GM18526 (cell line): ENCODE results near the gene SLC45A1.

Experiments used
- POLR2A ChIP-seq: IDR thresholded peaks from 3 replicates; pipeline ENCODE4 v1.6.1; 2011; ENCODE audit not compliant: insufficient read length; ENCODE audit errors: extremely low read depth

The SLC45A1 gene

GRCh38 chr1:8317647-8318381 is at the start of gene SLC45A1:
SLC45A1 (plus strand) TSS chr1:8318114; CDS start chr1:8324330, 6,216 bp downstream.
- no peak for TF ChIP-seq POLR2A

GRCh38 chr1:8273036-8273435 is 44.9 kb upstream of the SLC45A1 start:
- no peak for TF ChIP-seq POLR2A

DNA sequence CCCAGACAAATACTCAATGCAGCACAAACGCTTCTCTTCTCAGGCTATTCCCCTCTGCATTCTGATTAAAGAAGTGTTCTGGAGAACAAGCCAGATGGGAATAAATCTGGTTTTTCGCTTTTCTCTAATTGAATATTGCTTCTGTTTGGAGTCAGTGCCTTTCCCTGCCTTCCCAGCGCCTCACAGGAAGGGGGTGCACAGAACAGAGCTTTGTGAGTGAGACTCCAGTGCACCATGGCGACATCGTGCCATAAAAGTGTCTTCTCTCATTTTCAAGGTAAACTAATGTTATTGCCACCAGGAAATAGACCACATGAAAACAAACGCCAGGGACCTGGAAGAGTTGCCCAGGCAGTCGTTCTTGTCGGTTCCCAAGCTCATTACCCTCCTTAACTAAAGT is 43.6 kb upstream of the SLC45A1 start:
- no peak for TF ChIP-seq POLR2A

DNA sequence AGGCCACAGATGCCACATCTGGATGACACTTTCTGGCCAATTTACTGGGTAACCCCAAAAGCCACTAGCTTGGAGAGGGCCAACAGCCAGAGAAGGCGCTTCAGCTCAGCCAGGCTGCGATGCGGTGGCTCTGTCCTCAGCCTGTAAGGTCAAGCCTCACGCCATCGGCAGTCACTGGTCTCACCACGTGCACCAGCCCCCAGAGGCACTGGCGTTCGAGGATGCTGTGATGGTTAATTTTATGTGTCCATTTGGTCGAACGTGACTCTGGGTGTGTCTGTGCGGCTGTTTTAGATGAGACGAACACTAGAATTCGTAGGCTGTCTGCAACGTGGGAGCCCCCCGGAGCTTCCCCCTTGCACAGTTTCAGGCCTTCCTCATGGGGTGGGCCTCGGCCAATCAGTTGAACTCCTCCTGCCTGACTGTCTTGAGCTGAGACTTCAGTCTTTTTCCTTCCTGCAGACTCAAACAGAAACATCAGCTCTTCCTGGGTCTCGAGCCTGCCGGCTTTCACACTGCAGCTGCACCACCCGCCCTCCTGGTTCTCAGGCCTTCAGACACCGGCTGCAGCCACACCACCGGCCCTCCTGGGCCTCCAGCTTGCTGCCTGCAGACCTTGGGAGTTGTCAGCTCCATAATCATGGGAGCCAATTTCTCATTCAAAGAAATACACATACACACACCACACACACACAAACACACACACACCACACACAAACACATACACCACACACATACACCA is 41.6 kb upstream of the SLC45A1 start:
- TF ChIP-seq POLR2A = no peak

GRCh38 chr1:8276932-8277331 is 41.0 kb upstream of the SLC45A1 start:
- TF ChIP-seq POLR2A = no peak

DNA sequence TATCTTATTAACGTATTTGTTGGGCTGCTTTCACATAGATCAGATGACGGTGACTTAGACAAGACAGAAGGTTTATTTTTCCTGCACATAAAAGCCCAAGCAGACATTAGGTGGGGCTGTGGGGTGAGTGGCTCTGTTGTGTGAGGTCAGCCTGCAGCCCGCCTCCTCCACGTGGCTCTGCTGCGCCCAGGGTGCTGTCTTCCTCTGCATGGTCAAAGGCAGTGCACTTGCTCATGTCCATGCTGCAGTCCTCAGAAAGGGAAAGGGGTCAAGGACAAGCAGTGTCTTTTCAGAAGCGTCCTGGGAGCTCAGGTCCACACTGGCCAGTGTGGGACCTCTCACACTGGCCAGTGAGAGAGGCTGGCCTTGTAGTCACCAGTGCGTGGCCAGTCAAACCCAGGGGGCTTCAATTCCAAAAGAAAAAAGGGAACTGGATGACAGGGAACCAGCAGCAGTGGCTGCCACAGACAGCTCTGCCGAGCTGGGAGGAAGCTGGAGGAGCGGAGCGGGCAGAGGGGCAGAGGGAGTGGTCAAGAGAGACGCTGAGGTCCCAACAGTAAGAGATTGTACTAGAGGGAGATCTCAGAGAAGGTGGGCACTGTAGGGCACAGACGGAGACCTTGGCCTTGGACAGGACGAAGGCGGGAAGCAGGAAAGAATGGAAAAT is 35.9 kb upstream of the SLC45A1 start:
- TF ChIP-seq POLR2A = no peak

- no peak for TF ChIP-seq POLR2A
These were observed 34.6 kb upstream of the SLC45A1 start for GRCh38 chr1:8283058-8283884.

DNA sequence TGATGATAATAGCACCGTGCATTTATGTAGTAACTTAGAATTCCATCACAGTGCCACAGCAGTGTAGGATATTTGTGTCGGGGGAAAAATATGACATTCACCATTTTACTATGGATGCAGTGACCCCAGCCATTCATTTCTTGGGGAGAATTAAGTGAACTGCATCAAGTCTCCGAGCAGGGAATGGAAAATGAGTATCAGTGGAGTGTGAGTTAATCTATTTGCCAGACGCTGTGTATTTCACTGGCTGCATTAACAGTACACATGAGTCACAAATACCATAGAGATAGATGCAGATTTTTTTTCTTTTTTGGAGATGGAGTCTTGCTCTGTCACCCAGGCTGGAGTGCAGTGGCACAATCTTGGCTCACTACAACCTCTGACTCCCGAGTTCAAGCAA is 33.8 kb upstream of the SLC45A1 start:
- TF ChIP-seq POLR2A = no peak

- no peak for TF ChIP-seq POLR2A
These were observed 32.8 kb upstream of the SLC45A1 start for GRCh38 chr1:8285103-8285502.

DNA sequence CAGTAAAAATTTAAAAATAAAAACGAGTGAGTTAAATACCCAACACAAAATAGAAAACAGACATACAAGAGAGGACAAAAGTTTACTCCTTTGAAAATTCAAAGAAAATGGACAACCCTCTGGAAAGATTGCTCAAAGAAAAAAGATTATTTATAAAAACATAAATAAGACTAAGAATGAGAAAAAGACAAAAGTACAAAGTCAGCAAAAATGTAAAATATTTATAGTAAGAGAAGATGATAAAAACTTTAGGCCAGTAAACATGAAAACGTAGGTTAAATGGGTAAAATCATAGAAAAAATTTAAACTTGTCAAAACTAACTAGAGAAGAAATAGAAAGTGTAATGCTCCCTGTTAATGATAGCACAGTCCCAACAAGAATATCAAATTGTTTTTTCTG is 31.9 kb upstream of the SLC45A1 start:
- no peak for TF ChIP-seq POLR2A

DNA sequence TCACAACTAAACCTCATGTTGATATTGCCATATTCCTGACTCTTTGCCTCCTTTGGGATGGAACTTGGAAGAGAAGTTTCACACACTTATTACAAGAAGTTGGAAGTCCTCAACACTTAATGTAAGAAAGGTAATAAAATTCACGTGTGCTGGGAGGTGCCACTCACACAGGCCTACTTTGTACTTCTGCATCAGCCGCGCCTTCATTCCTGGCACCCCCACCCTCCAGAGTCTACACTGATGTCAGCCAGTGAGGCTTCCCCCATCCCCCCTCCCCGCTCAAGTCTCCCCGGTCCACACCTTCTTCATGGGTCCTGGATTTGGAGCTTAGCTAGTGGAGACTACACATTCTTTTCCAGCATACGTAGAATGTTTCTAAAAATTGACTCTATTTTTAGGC is 24.8 kb upstream of the SLC45A1 start:
- no peak for TF ChIP-seq POLR2A

DNA sequence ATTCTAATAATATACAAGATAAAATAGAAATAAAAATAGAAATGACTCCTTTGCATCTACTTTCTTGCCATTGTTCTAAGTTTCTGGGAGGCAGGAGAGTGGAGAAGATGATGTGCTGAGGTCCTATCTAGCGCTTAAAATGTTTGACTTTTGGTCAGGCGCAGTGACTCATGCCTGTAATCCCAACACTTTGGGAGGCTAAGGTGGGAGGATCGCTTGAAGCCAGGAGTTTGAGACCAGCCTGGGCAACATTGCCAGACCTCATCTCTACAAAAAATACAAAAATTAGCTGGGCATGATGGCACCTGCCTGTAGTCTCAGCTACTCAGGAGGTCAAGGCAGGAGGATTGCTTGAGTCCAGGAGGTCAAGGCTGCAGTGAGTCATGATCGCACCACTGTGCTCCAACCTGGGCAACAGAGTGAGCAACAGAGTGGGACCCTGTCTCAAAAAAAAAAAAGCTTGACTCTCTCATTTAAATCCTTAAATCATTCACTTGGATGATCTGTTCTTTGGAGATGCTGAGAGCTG is 24.2 kb upstream of the SLC45A1 start:
- TF ChIP-seq POLR2A = no peak

DNA sequence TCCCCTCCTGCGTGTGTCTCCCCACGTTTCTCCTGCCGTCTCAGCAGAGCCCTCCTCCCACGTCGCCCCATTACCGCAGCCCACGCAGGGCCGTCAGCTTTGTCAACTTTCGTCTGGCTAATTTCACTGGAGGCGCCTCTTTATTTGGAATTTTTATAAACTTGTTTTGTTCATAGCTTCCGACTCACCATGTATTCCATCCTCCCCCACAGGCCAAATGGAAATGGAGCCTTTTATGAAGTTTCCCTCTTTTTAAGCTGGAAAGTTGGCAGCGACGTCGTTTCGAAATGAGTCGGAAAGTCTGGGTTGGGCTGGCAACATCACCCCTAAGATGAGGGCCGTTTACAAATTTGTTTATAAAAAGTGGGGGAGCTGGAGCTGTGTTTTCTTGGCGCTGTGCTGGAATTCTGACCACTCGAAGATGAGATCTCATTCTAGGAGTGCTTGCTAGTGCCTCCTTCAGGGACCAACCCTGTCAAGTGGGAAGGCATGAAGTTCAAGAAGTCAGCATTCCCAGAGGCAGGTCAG is 23.7 kb upstream of the SLC45A1 start:
- TF ChIP-seq POLR2A = no peak

GRCh38 chr1:8297245-8297644 is 20.7 kb upstream of the SLC45A1 start:
- TF ChIP-seq POLR2A = no peak

DNA sequence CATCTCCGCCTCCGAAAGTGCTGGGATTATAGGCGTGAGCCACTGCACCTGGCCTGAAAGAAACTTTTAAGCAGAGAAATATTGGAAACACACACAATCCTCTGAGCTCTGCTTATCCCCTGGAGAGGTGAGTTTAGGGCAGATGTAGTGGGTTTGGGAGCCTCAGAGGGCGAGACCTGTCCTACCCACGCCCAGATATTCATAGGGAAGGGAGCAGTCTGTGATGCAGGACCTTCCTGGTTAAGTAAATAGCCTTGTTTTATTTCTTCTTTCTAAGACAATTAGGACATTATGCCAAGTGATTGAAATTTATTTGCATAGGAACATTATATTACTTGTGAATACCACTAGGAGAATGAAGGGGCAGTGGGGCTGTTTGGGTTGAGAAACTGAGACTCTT is 18.0 kb upstream of the SLC45A1 start:
- no peak for TF ChIP-seq POLR2A
